ENCODE results near the gene DPYD.

DPYD gene

DNA sequence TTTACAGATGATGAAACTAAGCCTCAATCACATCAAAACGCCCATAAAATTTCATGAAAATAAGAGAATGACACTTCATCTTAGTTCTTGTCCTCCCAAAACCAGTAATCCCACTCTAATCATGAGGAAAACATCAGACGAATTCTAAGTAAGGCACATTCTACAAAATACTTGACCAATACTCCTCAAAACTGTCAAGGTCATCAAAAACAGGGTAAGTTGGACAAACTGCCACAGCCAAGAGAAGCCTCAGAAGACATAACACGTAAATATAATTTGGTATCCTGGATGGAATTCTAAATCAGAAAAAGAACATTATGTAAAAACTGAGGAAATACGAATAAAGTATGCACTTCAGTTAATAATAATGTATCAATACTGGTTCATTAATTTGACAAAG lies 128.2 kb downstream of the DPYD start:
- no peak for TF ChIP-seq CTCF (IDR thresholded peaks at IDR 0.05; ENCODE audit: borderline replicate concordance, control extremely low read depth, extremely low read depth, insufficient read depth, missing control alignments)
- in situ Hi-C loops (cut with MboI; ENCODE audit: low sequenced_read_pairs, unreplicated experiment): no loop called here
- DNase-seq (ENCODE audit: low spot score): no peak

DNA sequence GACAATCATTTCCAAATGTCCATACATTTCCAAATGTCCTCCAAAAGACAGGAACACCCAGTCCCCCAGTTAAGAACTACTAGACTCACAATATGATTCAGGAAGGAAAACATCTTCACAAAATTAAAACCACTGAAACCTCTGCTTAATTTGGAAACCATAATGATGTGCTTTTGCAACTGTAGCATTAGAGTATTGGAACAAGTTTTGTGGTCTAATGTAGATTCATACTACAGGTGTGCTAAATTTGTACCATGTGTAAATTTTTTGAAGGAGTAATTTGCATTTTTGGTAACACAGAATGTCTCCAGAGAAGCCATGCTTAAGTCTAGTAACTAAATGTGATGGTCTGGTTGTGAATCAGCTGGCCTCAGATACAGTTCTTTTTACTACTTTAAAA lies 129.6 kb downstream of the DPYD start:
- DNase-seq (ENCODE audit: low spot score): peak; percentile 14
- no peak for TF ChIP-seq CTCF (IDR thresholded peaks at IDR 0.05; ENCODE audit: borderline replicate concordance, control extremely low read depth, extremely low read depth, insufficient read depth, missing control alignments)
- in situ Hi-C loops (cut with MboI; ENCODE audit: low sequenced_read_pairs, unreplicated experiment): no loop called here

DNA sequence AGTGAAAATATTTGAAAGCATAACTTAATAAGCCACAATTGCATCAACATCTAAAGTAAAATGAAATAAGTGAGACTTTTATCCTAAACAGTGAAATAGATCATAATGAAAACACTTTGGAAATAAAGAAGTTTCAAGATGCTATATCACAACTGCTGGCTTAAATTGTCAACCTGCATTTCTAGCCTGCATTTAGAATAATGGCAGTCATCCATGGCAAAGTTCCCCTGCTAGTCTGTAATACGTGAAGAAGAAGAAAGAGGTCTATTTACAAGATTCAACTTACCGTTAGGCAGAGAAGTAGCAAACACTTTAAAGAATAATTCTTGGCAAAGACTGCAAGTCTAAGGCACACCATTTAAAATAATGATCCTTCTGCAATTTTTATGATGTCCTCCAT lies 133.6 kb downstream of the DPYD start:
- no peak for DNase-seq (ENCODE audit: low spot score)
- no peak for TF ChIP-seq CTCF (IDR thresholded peaks at IDR 0.05; ENCODE audit: borderline replicate concordance, control extremely low read depth, extremely low read depth, insufficient read depth, missing control alignments)
- in situ Hi-C loops (cut with MboI; ENCODE audit: low sequenced_read_pairs, unreplicated experiment): no loop called here

DNA sequence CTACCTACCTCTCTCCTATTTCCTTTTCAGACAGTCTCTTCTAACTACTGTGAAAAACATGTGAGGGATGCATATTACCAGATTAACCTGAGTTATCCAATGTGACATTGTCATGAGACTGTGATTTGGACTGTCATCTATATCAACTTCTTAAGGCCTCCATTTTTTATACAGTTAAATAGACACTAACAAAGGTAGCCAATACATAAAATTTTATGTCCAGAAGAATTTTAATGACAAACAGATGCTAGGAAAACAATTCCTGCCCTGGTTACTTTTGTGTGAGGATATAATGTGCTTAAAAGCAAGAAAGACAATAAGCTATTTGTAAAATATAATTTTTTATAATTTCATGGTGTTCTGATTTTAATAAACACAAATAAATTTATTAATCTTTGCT lies 136.2 kb downstream of the DPYD start:
- in situ Hi-C loops (cut with MboI; ENCODE audit: low sequenced_read_pairs, unreplicated experiment): no loop called here
- no peak for DNase-seq (ENCODE audit: low spot score)
- TF ChIP-seq CTCF (IDR thresholded peaks at IDR 0.05; ENCODE audit: borderline replicate concordance, control extremely low read depth, extremely low read depth, insufficient read depth, missing control alignments): no peak

DNA sequence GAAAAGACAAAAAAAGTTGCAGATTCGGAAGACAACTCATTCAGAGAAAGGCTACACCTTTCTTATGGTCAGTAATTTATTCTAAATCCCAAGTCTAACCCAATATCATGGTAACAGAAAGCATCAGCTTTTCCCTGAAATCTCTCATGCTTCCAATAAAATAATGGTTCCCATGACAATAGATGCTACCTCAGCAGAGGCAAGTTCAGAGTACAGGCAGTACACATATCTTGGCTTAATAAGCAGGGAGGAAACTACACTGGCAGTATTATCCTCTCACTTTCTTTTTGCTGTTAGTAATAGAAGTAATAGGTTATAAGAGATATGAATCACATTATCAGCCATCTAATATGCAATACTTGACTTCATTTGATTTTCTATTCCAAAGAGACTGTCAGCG lies 137.1 kb downstream of the DPYD start:
- TF ChIP-seq CTCF (IDR thresholded peaks at IDR 0.05; ENCODE audit: borderline replicate concordance, control extremely low read depth, extremely low read depth, insufficient read depth, missing control alignments): no peak
- DNase-seq (ENCODE audit: low spot score): no peak
- in situ Hi-C loops (cut with MboI; ENCODE audit: low sequenced_read_pairs, unreplicated experiment): no loop called here

DNA sequence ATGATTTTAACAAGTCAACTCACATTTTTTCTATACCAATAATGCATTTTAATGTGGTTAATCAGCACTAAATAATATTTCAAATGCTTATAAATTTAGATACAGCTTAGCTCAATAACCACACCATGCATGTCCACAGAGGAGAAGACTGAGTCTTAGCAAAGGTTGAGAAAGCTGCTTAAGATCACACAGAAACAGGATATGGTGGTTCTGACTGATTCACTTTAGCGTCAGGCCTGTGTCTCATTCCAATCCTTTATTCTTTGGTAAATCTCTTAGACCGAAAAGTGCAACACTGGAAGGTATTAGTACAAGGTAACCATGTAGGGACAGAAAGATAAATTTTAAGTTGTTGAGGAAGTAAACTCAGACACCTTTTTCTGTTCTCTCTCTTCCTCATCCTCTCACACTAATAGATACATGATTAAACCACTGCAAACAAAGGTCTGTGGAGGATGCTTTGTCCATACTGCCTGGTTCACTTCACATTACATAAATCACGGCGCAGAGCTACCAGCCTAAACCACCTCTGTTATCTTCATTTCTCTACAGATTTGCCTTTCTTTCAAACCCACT lies 139.0 kb downstream of the DPYD start:
- TF ChIP-seq CTCF (IDR thresholded peaks at IDR 0.05; ENCODE audit: borderline replicate concordance, control extremely low read depth, extremely low read depth, insufficient read depth, missing control alignments): no peak
- in situ Hi-C loops (cut with MboI; ENCODE audit: low sequenced_read_pairs, unreplicated experiment): no loop called here
- no peak for DNase-seq (ENCODE audit: low spot score)

GRCh38 chr1:97780884-97781283 lies 139.9 kb downstream of the DPYD start:
- no peak for TF ChIP-seq CTCF (IDR thresholded peaks at IDR 0.05; ENCODE audit: borderline replicate concordance, control extremely low read depth, extremely low read depth, insufficient read depth, missing control alignments)
- no peak for DNase-seq (ENCODE audit: low spot score)
- in situ Hi-C loops (cut with MboI; ENCODE audit: low sequenced_read_pairs, unreplicated experiment): no loop called here
